T follicular helper cell (primary cell): ENCODE results near the gene SUN1.
"Not testable (repeated sequence)": the region's sequence is repeated elsewhere in the genome, so short reads cannot be mapped to it uniquely, and the experiment has no call there.

Experiments used
- DNase-seq: peaks from one replicate; pipeline ENCODE4 v3.0.0-alpha.2; 2020; ENCODE audit warnings: low read depth

SUN1 gene

GRCh38 chr7:920351-921070 lies 88.2 kb downstream of the SUN1 start:
- no peak for DNase-seq

- no peak for DNase-seq
Observed at GRCh38 chr7:921071-921461, 88.8 kb downstream of the SUN1 start.

DNA sequence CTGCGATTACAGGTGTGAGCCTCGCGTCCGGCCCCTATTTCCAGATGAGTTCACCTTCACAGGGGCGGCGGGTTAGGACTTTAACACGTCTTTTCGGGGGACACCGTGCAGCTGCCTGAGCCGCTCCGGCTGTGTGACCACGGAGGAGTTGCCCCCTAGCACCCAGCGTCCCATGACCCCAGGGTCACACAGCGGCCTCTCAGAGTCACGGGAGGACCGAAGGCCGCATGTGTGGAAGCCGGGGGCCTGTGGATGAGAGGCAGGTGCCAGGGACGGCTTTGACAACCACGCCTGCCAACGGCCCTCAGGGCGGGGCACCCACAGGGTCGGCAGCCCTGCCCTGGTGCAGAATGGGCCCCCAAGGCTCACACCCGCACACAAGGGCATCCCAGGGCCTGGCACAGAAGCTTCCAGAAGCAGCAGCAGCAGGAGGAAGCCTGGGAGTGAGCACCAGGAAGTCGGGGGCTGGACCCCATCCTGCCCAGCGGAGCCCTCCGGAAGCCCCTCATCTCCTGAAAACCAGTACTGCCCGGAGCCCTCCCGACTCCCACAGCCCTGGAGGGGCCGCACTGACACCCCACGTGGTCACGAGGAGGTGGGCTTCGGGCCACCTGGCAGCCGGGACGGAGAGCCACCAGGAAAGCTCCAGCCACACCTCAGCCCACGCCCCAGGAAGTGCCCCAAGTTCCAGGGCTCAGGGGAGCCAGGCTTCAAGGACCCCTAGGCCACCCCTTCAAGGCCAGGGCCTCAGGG lies 89.5 kb downstream of the SUN1 start:
- no peak for DNase-seq

DNA sequence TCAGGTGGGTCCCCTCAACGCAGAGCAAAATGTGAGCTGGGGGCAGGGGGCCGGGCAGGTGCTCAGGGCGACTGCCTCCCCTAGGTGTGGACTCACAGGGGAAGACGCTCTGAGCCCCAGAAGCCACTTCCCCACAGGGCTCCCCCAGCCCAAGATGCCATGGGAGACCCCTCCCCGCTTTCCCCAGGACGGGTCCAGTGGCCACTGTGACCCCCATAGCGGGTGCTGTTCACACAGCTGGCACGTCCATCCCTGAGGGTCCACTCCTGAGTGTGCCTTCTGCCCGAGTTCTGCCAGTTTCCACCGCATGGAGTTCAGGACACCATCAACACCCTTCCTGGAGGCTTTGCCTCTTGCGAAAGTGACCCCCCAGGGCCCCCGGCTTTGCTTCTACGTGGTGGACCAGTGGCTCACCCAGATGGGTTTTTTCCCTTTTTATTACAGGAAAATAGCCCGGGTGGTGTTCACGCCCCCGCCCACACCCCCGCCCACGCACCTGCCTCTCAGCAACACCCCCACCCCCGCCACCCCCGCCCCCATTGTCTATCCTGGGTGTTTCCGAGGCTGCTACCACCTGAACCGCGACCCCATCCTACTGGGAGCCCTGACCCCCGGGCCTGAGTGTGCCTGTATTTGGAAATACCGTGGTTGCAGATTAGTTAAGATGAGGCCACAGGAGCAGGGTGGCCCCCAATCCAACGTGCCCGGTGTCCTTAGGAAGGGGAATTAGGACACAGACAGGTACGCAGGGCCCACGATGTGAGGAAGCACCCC lies 90.2 kb downstream of the SUN1 start:
- DNase-seq: no peak

DNA sequence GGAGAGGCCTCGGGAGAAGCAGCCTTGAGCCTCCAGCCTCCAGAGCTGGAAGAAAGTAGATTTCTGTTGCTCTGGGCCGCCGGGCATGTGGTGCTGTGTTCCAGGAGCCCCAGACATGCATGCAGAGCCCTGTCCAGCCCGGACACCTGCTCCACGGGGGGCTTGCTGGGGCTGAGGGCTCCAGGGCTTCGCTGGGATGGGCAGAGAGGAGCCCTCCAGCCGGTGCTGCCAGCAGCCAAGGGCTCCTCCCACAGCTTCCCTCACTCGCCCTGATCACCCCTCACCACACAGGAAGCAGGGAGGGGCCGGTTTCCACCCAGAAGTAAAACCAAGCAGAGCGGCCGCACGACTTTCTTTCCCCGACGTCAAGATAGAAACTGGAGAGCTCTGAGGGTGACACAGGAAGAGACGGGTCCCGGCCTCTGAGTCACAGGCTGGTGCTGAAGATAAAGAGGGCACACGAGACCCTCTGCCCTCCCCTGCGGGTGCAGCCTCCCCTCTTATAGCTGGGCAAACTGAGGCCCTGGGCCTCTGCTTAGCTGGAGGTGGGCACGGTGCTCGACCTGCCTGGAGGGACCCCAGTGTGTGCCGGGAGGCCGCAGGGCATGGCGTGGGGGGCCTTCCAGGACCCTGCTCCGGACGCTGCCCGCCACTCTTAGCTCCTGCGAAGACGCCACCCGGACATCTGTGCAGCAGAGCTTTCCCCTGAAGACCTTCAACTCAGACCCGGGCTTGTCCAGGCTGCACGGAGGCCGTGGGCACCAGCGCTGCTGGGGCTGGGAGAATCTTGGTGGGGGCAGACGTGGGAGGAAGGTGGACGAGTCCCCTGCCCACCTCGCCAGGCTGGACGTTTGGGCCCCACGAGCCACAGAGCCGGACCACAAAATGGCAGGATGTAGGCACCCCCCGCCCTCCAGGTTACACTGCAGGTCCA lies 91.1 kb downstream of the SUN1 start:
- peak; percentile 87 for DNase-seq

GRCh38 chr7:924042-924441 lies 91.8 kb downstream of the SUN1 start:
- DNase-seq: not testable (repeated sequence)
